ENCODE results near the gene GPR63. TPM values are rescaled to one million over a fixed set of nuclear protein-coding genes. Genes with fewer than 3 reads are reported as not detected.

The GPR63 gene
- total RNA-seq, 6 donors from 2014 or later = under 0.01 to 0.69 (median 0.26) TPM

DNA sequence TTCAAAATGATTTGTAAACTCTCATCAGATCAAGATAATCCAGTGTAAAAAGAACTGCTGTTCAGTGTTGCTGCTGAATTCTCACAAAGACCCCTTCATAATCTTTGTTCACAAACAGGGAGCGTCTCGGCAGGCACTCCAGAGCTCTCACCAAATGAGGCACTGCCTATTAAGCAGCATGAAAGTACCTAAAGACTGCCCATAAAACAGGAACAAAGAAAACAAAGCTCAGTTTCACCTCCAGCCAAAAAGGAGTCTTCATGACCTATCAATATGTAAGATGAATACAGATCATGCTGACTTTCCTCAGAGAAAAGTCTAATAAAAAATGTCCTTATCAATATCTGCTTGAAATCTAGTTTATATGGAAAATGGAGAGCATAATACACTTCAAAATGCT lies 41.8 kb downstream of the GPR63 start:
- 62 to 74% methylated on average over 2 of the region's 2 CpGs for WGBS, 2 donors

GRCh38 chr6:96794980-96795379 lies 42.3 kb downstream of the GPR63 start:
- Histone ChIP-seq H3K36me3 (no peaks in the 10 kb centered on the region), H3K27me3 (no peaks in the 10 kb centered on the region), H3K4me1 (no peaks in the 10 kb centered on the region), H3K4me3 (no peak overlapping the region), H3K9me3 (no peaks in the 10 kb centered on the region), H3K27ac (no peak overlapping the region)
- ATAC-seq (ENCODE audit: low FRiP score in 2 of 2) = no peak
- 74 to 80% methylated on average over 1 of the region's 1 CpG for WGBS, 2 donors
- TF ChIP-seq CTCF (IDR thresholded peaks at IDR 0.05) (no peak), POLR2A (IDR thresholded peaks at IDR 0.05) (no peak), EP300 (IDR thresholded peaks at IDR 0.05) (no peak), POLR2AphosphoS5 (IDR thresholded peaks at IDR 0.05) (no peak)
- DNase-seq = no peak

More for the DNA sequence above, 41.8 kb downstream of the GPR63 start:
- H3K9me3 ChIP-seq = no peaks in the 10 kb centered on the region
- no peaks in the 10 kb centered on the region for H3K36me3 ChIP-seq
- no peak overlapping the region for H3K4me3 ChIP-seq
- no peak overlapping the region for H3K27ac ChIP-seq
- TF ChIP-seq POLR2AphosphoS5 (IDR thresholded peaks at IDR 0.05) (no peak), POLR2A (IDR thresholded peaks at IDR 0.05) (no peak), EP300 (IDR thresholded peaks at IDR 0.05) (no peak), CTCF (IDR thresholded peaks at IDR 0.05) (no peak)
- DNase-seq (no peak), ATAC-seq (ENCODE audit: low FRiP score in 2 of 2) (no peak)
- no peaks in the 10 kb centered on the region for H3K4me1 ChIP-seq
- H3K27me3 ChIP-seq = no peaks in the 10 kb centered on the region

DNA sequence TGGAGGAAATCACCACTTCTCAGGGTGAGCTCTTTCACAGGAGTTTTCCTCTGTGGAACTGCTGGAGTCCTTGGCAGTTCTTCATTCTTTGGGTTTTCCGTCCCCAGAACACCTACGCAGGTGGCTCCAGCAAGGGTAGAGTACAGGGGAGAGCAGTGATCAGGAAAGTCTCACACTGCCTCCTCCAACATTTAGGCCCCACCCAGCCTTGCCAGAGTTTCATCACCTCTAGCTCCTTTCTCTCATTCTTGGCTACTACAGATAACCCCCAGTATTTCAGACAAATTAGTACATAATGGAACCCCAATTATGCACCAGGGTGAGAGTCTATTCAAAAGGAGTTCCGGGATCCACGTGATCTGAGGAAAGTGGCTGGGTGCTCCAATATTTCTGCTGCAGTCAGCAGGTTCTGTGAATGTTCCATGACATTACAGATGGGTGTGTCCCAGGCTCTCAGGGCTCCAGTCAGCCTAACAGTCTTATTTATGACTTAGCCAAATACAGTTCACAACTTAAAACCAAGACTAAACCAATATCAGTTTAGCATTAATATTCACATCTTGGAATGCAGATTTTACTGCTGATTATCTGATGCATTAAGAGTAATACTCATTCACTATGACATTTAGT lies 44.6 kb downstream of the GPR63 start:
- Histone ChIP-seq H3K4me1 (no peaks in the 10 kb centered on the region), H3K27me3 (no peaks in the 10 kb centered on the region), H3K27ac (no peak overlapping the region), H3K36me3 (no peaks in the 10 kb centered on the region), H3K4me3 (no peak overlapping the region), H3K9me3 (no peaks in the 10 kb centered on the region)
- TF ChIP-seq POLR2AphosphoS5 (IDR thresholded peaks at IDR 0.05) = no peak
- no peak for TF ChIP-seq CTCF (IDR thresholded peaks at IDR 0.05)
- no peak for TF ChIP-seq EP300 (IDR thresholded peaks at IDR 0.05)
- no peak for TF ChIP-seq POLR2A (IDR thresholded peaks at IDR 0.05)
- 91 to 93% methylated on average over 4 of the region's 4 CpGs for WGBS, 2 donors
- ATAC-seq (ENCODE audit: low FRiP score in 2 of 2) (no peak), DNase-seq (no peak)

GRCh38 chr6:96789871-96790270 lies 47.4 kb downstream of the GPR63 start:
- H3K27me3 ChIP-seq = no peaks in the 10 kb centered on the region
- H3K9me3 ChIP-seq = no peaks in the 10 kb centered on the region
- no peak for TF ChIP-seq POLR2AphosphoS5 (IDR thresholded peaks at IDR 0.05)
- H3K27ac ChIP-seq = no peak overlapping the region
- ATAC-seq (ENCODE audit: low FRiP score in 2 of 2) = no peak
- no peaks in the 10 kb centered on the region for H3K4me1 ChIP-seq
- no peaks in the 10 kb centered on the region for H3K36me3 ChIP-seq
- WGBS, 2 donors = 75 to 82% methylated on average over 3 of the region's 3 CpGs
- H3K4me3 ChIP-seq = no peak overlapping the region
- no peak for DNase-seq

DNA sequence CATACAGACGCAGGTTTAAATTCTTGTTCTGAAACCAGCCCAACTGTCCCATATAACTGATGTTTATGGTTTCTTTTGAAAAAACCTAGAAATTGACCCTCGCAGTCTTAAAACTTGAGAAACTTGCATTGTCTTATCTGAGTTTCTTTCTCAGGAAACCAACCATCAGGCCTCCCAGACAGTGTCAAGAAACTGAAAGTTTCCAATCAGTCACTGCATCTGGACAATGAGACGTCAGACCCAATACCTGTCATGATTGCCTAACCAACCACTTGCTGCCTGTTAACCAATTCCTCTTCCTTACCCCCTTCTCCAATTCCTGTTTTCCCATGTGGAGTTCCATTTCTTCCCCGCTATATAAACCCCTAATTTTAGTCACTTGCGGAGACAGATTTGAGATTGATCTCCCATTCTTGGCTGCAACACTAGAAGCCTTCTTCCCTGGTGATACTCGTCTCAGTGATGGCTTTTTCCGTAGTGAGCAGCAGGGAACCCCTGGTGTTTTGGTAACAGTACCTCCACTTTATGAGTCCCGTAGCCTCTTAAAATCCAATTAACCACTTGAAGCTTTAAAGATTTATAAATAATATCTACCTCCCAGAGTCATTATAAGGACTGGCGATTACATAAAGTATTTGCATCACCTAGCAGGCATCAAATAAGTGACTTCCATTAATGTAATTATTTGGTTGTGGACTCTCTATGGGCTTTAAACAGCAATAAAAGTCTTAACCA lies 49.3 kb downstream of the GPR63 start:
- H3K27me3 ChIP-seq = no peaks in the 10 kb centered on the region
- TF ChIP-seq CTCF (IDR thresholded peaks at IDR 0.05) (no peak), EP300 (IDR thresholded peaks at IDR 0.05) (no peak), POLR2A (IDR thresholded peaks at IDR 0.05) (no peak), POLR2AphosphoS5 (IDR thresholded peaks at IDR 0.05) (no peak)
- WGBS, 2 donors = 68 to 78% methylated on average over 9 of the region's 9 CpGs
- DNase-seq = no peak
- no peaks in the 10 kb centered on the region for H3K4me1 ChIP-seq
- no peak overlapping the region for H3K4me3 ChIP-seq
- no peaks in the 10 kb centered on the region for H3K36me3 ChIP-seq
- no peak for ATAC-seq (ENCODE audit: low FRiP score in 2 of 2)
- H3K9me3 ChIP-seq = no peaks in the 10 kb centered on the region
- no peak overlapping the region for H3K27ac ChIP-seq
